GM18505 (cell line): ENCODE measurements around the gene ZNF805.
"Not testable (repeated sequence)": the region's sequence is repeated elsewhere in the genome, so short reads cannot be mapped to it uniquely, and the experiment has no call there.

Experiments
- ATAC-seq: cut with Tn5 transposase; IDR thresholded peaks from one replicate; pipeline ENCODE4 v1.9.1; 2021; ENCODE audit not compliant: unreplicated experiment
- POLR2A ChIP-seq: IDR thresholded peaks from 4 replicates; pipeline ENCODE4 v1.6.1; 2011; ENCODE audit warnings: borderline replicate concordance; ENCODE audit not compliant: insufficient read depth, insufficient read length; ENCODE audit errors: extremely low read depth

The ZNF805 gene

GRCh38 chr19:57244513-57244912, 4.1 kb downstream of the ZNF805 start:
- TF ChIP-seq POLR2A, result no peak
- no peak for ATAC-seq

- TF ChIP-seq POLR2A, result no peak
- no peak for ATAC-seq
Observed at GRCh38 chr19:57245066-57245465, 4.6 kb downstream of the ZNF805 start.

DNA sequence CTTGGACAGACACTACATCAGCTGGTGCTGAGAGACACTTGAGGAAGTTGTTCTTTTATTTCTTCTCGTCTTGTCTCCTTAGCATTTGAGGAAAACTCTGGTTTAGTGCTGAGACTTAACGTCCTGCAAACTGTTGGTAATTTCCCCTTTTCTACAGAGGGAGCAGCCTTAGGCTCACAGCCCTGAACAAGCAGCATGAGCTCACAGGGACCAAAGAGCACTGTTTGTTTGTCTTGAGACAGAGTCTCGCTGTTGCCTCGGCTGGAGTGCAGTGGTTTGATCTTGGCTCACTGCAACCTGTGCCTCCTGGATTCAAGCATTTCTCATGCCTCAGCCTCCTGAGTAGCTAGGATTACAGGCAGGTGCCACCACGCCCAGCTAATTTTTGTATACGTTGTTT, 5.5 kb downstream of the ZNF805 start:
- no peak for TF ChIP-seq POLR2A
- ATAC-seq, result no peak

GRCh38 chr19:57248646-57249045, 8.2 kb downstream of the ZNF805 start:
- TF ChIP-seq POLR2A, result no peak
- ATAC-seq, result no peak

DNA sequence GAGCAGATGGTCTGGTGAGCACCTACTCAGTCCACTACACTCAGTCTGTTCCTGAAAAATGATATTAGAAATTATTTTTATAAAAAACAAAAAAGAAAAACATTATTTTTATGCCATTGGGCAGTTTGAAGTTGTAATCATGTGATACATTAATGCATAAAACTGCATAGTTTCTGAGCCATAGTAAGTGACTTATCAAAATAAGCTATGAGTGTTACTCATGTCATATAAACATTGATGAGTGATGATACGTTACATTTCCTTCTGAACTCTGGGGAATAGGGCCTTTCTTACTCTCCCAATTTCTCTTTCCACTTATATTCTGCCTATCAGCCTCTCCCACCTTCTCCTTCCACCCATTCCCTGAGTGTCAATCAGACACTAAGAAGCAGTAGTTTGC, 8.9 kb downstream of the ZNF805 start:
- TF ChIP-seq POLR2A, result no peak
- ATAC-seq, result no peak

GRCh38 chr19:57253767-57254166, 13.3 kb downstream of the ZNF805 start:
- not testable (repeated sequence) for ATAC-seq

- TF ChIP-seq POLR2A, result no peak
- no peak for ATAC-seq
Observed at GRCh38 chr19:57262044-57262443, 21.6 kb downstream of the ZNF805 start.

GRCh38 chr19:57263244-57263741, 22.9 kb downstream of the ZNF805 start:
- TF ChIP-seq POLR2A, result no peak
- no peak for ATAC-seq

DNA sequence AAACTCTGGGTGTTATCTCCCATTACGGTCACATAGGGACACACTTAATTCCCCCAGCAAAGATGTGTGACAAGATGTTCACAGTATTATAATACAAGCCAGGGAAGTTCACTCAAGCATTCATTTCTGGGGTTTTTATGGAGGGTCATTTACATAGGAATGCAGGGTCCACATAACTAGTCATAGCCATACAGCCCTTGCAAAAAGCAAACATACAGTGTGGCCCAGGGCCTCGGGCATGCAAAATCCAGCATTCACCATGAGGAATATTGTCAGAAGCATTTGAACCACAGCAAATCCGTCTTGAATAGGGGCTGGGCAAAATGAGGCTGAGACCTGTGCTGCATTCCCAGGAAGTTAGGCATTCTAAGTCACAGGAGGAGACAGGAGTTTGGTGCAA, 26.9 kb downstream of the ZNF805 start:
- no peak for ATAC-seq
- TF ChIP-seq POLR2A, result no peak

- no peak for ATAC-seq
- TF ChIP-seq POLR2A, result peak; percentile 44
Observed at GRCh38 chr19:57269515-57270250, 29.3 kb downstream of the ZNF805 start.

- no peak for TF ChIP-seq POLR2A
- no peak for ATAC-seq
Observed at GRCh38 chr19:57271280-57271679, 30.8 kb downstream of the ZNF805 start.

- ATAC-seq, result no peak
- TF ChIP-seq POLR2A, result no peak
Observed at GRCh38 chr19:57273014-57273413, 32.6 kb downstream of the ZNF805 start.

DNA sequence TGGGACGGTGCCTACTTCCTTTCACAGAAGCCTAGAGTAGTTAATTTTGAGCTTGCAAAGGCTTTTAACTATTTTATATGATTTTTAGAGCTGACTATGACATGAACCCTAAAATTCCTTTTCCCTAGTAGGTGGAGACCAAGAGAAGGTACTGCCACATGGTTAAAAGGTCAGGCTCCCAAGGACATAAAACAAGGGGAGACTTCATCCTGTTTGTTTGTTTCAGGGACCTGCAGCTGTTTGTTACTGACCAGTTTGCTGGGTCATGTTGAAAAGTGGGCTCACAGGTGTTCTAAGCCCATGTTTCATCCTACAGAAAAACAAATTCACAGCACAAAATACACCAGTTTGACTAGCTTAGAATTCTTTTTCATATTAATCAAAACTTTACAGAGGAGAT, 36.0 kb downstream of the ZNF805 start:
- ATAC-seq, result no peak
- TF ChIP-seq POLR2A, result no peak

DNA sequence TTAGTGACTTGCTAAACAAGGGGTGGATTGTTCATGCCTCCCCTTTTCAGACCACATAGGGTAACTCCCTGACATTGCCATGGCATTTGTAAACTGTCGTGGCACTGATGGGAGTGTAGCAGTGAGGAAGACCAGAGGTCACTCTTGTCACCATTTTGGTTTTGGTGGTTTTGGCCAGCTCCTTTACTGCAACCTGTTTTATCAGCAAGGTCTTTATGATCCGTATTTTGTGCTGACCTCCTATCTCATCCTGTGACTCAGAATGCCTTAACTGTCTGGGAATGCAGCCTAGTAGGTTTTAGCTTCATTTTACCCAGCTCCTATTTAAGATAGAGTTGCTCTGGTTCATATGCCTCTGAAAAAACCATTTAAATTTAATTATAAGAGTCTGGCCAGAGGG, 38.0 kb downstream of the ZNF805 start:
- not testable (repeated sequence) for ATAC-seq
